GM12801 (cell line): ENCODE results near the gene STK38.

Experiments used
- CTCF ChIP-seq: IDR thresholded peaks from one replicate; pipeline ENCODE4 v1.5.1; 2011; ENCODE audit warnings: control low read depth; ENCODE audit not compliant: insufficient read length; ENCODE audit errors: extremely low read depth

STK38 gene

GRCh38 chr6:36556281-36556680 is 9.0 kb upstream of the STK38 start:
- no peak for TF ChIP-seq CTCF

GRCh38 chr6:36555750-36556252 is 8.5 kb upstream of the STK38 start:
- no peak for TF ChIP-seq CTCF

GRCh38 chr6:36550473-36551000 is 3.3 kb upstream of the STK38 start:
- TF ChIP-seq CTCF: no peak

- no peak for TF ChIP-seq CTCF
These were observed 1.1 kb upstream of the STK38 start for GRCh38 chr6:36548401-36548743.

GRCh38 chr6:36547646-36548400 is 544 bp upstream of the STK38 start:
- no peak for TF ChIP-seq CTCF

- TF ChIP-seq CTCF: no peak
These were observed 865 bp downstream of the STK38 start for GRCh38 chr6:36546308-36546919.

- no peak for TF ChIP-seq CTCF
These were observed 1.4 kb downstream of the STK38 start for GRCh38 chr6:36545767-36546307.
